ENCODE measurements around the gene TPCN2. TPM values are rescaled to one million over a fixed set of nuclear protein-coding genes. Genes with fewer than 3 reads are reported as not detected.
A peak's percentile ranks its signal among the peaks of the same experiment; 100 is the strongest.

Gene TPCN2
- total RNA-seq, 1 experiment from 2014 or later, result 28.9 TPM

DNA sequence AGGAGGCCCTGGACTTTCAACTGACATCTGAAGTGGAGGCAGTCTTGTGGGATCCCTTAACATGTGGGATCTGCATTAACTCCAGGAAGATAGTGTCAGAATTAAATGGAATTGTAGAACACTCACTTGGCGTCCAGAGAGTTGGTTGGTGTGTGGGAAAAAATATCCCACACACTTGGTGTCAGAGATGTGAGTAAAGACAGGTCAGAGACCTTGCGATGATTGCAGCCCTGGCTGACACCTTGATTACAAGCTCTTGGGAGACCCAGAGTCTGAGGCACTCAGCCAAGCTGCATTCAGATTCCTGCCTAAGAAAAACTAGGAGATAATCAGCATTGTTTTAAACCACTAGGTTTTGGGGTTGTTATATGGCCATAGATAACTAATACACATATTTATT is 7.2 kb upstream of the TPCN2 start:
- CTCF ChIA-PET, result interaction anchor here (0.6 to 0.9 kb wide), 3 partner anchors 78 to 532 kb away, joined by 3 to 4 read pairs (median 3); no protein-coding TSS in a partner anchor
- POLR2A ChIA-PET (ENCODE audit: low non-redundant PET), result no interaction called here
- intact Hi-C loops (cut with micrococcal nuclease; ENCODE audit: unreplicated experiment), result no loop called here

DNA sequence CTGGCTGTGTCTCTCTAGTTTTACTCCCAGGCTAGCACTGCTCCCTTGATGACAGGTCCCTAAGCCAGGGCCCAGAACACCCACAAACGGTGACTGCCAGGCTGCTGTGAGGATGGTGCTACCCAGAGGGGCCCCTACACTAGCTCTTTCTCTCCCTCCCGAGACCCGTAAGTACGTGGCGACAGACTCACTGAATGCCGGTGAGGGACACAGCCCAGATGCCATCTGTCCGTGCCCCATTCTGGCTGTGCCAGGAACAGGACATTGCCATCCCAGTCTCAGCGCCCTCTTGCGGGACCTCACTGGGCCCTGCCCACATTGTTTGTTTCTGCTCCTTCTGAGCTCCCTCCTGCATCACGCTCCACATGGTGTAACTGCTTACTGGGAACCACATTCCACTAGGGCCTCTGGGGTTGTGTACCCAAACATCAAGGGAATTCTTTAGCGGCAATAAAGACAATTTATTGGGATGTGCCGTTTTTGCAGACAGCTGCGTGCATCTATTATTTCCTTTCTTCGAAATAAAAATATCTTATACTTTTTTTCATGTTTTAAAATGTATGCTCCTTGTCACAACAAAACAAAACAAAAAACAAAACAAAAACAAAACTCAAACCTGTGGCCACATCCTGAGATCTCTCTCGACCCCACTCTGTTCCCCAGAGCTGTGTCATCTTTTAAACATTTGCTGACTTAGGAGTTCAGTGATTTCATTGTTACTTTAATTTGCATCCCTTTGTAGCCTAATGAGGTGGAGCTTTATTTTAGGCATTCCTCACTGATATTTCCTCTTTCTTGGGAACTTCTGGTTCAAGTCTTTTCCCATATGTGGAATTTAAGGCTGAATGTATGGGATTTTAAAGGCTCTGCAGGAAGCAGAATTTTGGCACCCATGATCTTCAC is 4.4 kb upstream of the TPCN2 start:
- no peak overlapping the region for H3K4me3 ChIP-seq (ENCODE audit: low read depth, low read length, poor library complexity, severe bottlenecking)
- intact Hi-C loops (cut with micrococcal nuclease; ENCODE audit: unreplicated experiment), result no loop called here

More for the DNA sequence above, 7.2 kb upstream of the TPCN2 start:
- no peak overlapping the region for H3K4me3 ChIP-seq (ENCODE audit: low read depth, low read length, poor library complexity, severe bottlenecking)
- TF ChIP-seq, protein P1, sequence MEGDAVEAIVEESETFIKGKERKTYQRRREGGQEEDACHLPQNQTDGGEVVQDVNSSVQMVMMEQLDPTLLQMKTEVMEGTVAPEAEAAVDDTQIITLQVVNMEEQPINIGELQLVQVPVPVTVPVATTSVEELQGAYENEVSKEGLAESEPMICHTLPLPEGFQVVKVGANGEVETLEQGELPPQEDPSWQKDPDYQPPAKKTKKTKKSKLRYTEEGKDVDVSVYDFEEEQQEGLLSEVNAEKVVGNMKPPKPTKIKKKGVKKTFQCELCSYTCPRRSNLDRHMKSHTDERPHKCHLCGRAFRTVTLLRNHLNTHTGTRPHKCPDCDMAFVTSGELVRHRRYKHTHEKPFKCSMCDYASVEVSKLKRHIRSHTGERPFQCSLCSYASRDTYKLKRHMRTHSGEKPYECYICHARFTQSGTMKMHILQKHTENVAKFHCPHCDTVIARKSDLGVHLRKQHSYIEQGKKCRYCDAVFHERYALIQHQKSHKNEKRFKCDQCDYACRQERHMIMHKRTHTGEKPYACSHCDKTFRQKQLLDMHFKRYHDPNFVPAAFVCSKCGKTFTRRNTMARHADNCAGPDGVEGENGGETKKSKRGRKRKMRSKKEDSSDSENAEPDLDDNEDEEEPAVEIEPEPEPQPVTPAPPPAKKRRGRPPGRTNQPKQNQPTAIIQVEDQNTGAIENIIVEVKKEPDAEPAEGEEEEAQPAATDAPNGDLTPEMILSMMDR (conservative IDR thresholded peaks at IDR 0.05; ENCODE audit: low read depth, low read length), result no peak
- BruUV-seq (replicated peaks), result no TSS peak
- no peak for DNase-seq (ENCODE audit: low spot score)
- H3K4me1 ChIP-seq (ENCODE audit: insufficient read depth, low read length, poor library complexity, severe bottlenecking), result peaks cover 25% of the 10 kb centered on the region
- no peak overlapping the region for H3K27ac ChIP-seq (ENCODE audit: low read depth, low read length, poor library complexity, severe bottlenecking)
- no peaks in the 10 kb centered on the region for H3K9me3 ChIP-seq (ENCODE audit: low read depth, low read length, poor library complexity, severe bottlenecking)
- H3K36me3 ChIP-seq (ENCODE audit: insufficient read depth, low read length, poor library complexity, severe bottlenecking), result no peaks in the 10 kb centered on the region
- H3K27me3 ChIP-seq (replicated peaks; ENCODE audit: insufficient read depth, low read depth, low read length, poor library complexity), result no peaks in the 10 kb centered on the region

DNA sequence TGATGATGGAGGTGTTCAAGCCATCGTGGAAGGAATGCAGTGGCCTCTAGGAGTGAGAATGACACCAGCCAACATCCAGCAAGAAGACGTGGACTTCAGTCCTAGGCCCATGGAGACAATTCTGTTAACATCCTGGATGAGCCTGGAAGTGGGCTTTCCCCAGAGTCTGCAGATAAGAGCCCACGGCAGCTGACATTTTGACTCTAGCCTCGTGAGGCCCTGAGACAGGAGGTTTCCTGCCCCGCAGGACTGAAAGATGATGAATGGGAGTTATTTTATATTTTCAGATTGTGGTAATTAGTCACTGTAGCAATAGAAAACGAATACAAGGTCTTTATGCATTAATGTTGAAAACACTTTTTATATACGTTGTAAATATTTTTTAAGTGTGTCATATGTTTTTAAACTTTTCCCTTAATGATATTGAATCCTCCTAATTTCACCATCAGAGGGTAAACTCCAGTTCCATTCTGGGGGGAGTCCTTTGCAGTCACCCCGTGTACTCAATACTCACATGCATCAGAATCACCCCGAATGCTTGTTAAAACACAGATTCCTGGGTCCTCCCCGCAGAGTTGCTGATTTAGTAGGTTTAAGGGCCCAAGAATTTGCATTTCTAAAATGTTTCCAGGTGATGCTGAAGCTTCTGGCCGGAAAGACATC is 570 bp upstream of the TPCN2 start:
- no TSS peak for BruUV-seq (replicated peaks)
- CTCF ChIA-PET, result interaction anchor here (0.6 kb wide), 1 partner anchor 843 kb away, joined by 4 read pairs; no protein-coding TSS in a partner anchor
- no peak overlapping the region for H3K27ac ChIP-seq (ENCODE audit: low read depth, low read length, poor library complexity, severe bottlenecking)
- DNase-seq (ENCODE audit: low spot score), result no peak
- POLR2A ChIA-PET (ENCODE audit: low non-redundant PET), result interaction anchor here (0.7 kb wide), 1 partner anchor 18 kb away, joined by 4 read pairs; no protein-coding TSS in a partner anchor
- peak overlapping the region; percentile 97 for H3K4me3 ChIP-seq (ENCODE audit: low read depth, low read length, poor library complexity, severe bottlenecking)
- no peaks in the 10 kb centered on the region for H3K9me3 ChIP-seq (ENCODE audit: low read depth, low read length, poor library complexity, severe bottlenecking)
- no peaks in the 10 kb centered on the region for H3K27me3 ChIP-seq (replicated peaks; ENCODE audit: insufficient read depth, low read depth, low read length, poor library complexity)
- peaks cover 24% of the 10 kb centered on the region for H3K4me1 ChIP-seq (ENCODE audit: insufficient read depth, low read length, poor library complexity, severe bottlenecking)
- TF ChIP-seq, protein P1 (conservative IDR thresholded peaks at IDR 0.05; ENCODE audit: low read depth, low read length), result no peak
- TF ChIP-seq EZH2 (IDR thresholded peaks at IDR 0.05; ENCODE audit: borderline replicate concordance, low read depth, low read length, poor library complexity, severe bottlenecking), result no peak
- no peaks in the 10 kb centered on the region for H3K36me3 ChIP-seq (ENCODE audit: insufficient read depth, low read length, poor library complexity, severe bottlenecking)
- intact Hi-C loops (cut with micrococcal nuclease; ENCODE audit: unreplicated experiment), result no loop called here

More for the DNA sequence above, 4.4 kb upstream of the TPCN2 start:
- Histone ChIP-seq H3K4me1 (ENCODE audit: insufficient read depth, low read length, poor library complexity, severe bottlenecking) (peaks cover 31% of the 10 kb centered on the region), H3K27me3 (replicated peaks; ENCODE audit: insufficient read depth, low read depth, low read length, poor library complexity) (no peaks in the 10 kb centered on the region), H3K27ac (ENCODE audit: low read depth, low read length, poor library complexity, severe bottlenecking) (peak overlapping the region; percentile 5), H3K9me3 (ENCODE audit: low read depth, low read length, poor library complexity, severe bottlenecking) (no peaks in the 10 kb centered on the region), H3K36me3 (ENCODE audit: insufficient read depth, low read length, poor library complexity, severe bottlenecking) (no peaks in the 10 kb centered on the region)
- ChIA-PET CTCF (interaction anchor here (0.7 to 1.2 kb wide), 4 partner anchors 17 to 37 kb away, joined by 3 to 7 read pairs (median 4); partner anchors contain the start of gene MRGPRF), POLR2A (ENCODE audit: low non-redundant PET) (interaction anchor here (0.5 kb wide), 1 partner anchor 206 kb away, joined by 5 read pairs; no protein-coding TSS in a partner anchor)
- no TSS peak for BruUV-seq (replicated peaks)
- TF ChIP-seq, protein P1 (conservative IDR thresholded peaks at IDR 0.05; ENCODE audit: low read depth, low read length), result peak; percentile 88
- TF ChIP-seq EZH2 (IDR thresholded peaks at IDR 0.05; ENCODE audit: borderline replicate concordance, low read depth, low read length, poor library complexity, severe bottlenecking), result no peak
- DNase-seq (ENCODE audit: low spot score), result peak; percentile 89

Data from A673 (cell line).